B cell (primary cell): Measurements from ENCODE around the gene LRP2.

Source experiments
- CTCF ChIP-seq: fragments of 200-600 bp; IDR thresholded peaks from one replicate; pipeline ENCODE4 v1.8.0; 2022; ENCODE audit warnings: antibody characterized with exemption, mild to moderate bottlenecking
- EZH2 ChIP-seq: IDR thresholded peaks from 2 replicates; pipeline ENCODE4 v1.6.1; 2012; ENCODE audit warnings: borderline replicate concordance, low read depth, mild to moderate bottlenecking, moderate library complexity, low read length; ENCODE audit not compliant: insufficient read depth, poor library complexity, severe bottlenecking

- TF ChIP-seq CTCF (no peak), EZH2 (no peak)
Observed at GRCh38 chr2:169254774-169255173, 107.6 kb downstream of the LRP2 start.
